ENCODE results near the gene CREBL2.

GRCh38 chr12:12613344-12613743 lies 1.7 kb downstream of the CREBL2 start:
- TF ChIP-seq CTCF (IDR thresholded peaks at IDR 0.05) (no peak), POLR2AphosphoS5 (IDR thresholded peaks at IDR 0.05) (no peak), POLR2A (IDR thresholded peaks at IDR 0.05) (no peak), EP300 (IDR thresholded peaks at IDR 0.05; ENCODE audit: low read depth) (no peak)

Data from transverse colon (tissue), 4 donors.